ENCODE results near the gene NEURL3. TPM values are rescaled to one million over a fixed set of nuclear protein-coding genes. Genes with fewer than 3 reads are reported as not detected.

Gene NEURL3
- total and polyA plus RNA-seq, 2 of the 4 experiments (the other 2 are of a cell fraction) = not detected

DNA sequence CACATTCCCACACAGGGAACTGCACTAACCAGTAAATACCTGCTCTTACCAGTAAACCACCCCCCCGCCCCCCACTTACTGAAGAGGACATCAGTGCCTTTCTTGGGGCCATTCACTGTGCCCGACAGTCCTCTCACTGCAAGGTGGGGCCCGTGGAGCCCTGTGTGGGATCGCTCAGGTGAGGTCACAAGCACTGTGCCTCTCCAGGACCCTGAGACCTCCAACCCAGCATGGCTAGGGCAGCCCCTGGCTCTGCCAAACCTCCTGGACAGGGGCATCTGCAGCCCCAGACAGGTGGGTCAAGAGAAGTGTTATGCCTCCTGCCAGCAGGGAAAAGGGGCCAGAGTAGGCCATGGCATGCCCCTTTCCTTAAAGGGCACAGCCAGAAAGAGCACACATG is 6.7 kb upstream of the NEURL3 start:
- Histone ChIP-seq H3K9ac (ENCODE audit: low read depth, low read length) (no peak overlapping the region), H2AFZ (replicated peaks; ENCODE audit: low read length, poor library complexity) (no peak overlapping the region), H3K18ac (ENCODE audit: low read depth, low read length) (no peak overlapping the region), H3K27me3 (ENCODE audit: control insufficient read depth, insufficient read depth, low read length) (peaks cover 33% of the 10 kb centered on the region), H3K9me3 (ENCODE audit: control insufficient read depth, insufficient read depth, low read length) (no peaks in the 10 kb centered on the region; the same call in 1 of the 2 replicates), H3K36me3 (ENCODE audit: control insufficient read depth, insufficient read depth, low read length) (no peaks in the 10 kb centered on the region), H4K20me1 (ENCODE audit: insufficient read depth, low read length) (no peaks in the 10 kb centered on the region), H3K23ac (ENCODE audit: low read depth, low read length) (no peak overlapping the region), H3K4me3 (ENCODE audit: insufficient read depth, low read depth, low read length) (no peak overlapping the region), H2AK9ac (replicated peaks; ENCODE audit: low read depth, low read length, poor library complexity) (no peak overlapping the region), H4K8ac (ENCODE audit: low read depth in 2 of 2, low read length in 2 of 2) (no peak overlapping the region), H2BK15ac (ENCODE audit: low read depth, low read length) (no peak overlapping the region), H4K91ac (ENCODE audit: insufficient read depth, low read depth, low read length) (no peak overlapping the region), H2AK5ac (ENCODE audit: low read depth, low read length) (no peak overlapping the region), H3K27ac (ENCODE audit: insufficient read depth, low read length) (no peak overlapping the region), H2BK120ac (ENCODE audit: low read depth, low read length) (no peak overlapping the region), H3K79me1 (ENCODE audit: low read depth in 1 of 2, low read length in 2 of 2) (no peaks in the 10 kb centered on the region), H3K56ac (ENCODE audit: extremely low read depth, insufficient read depth, low read length) (no peak overlapping the region), H3K14ac (replicated peaks; ENCODE audit: low read depth, low read length) (no peak overlapping the region), H3K4me1 (ENCODE audit: control insufficient read depth, insufficient read depth, low read length) (peaks cover 4% of the 10 kb centered on the region; the same call in 1 of the 2 replicates), H3K9me1 (ENCODE audit: insufficient read depth, low read length) (no peaks in the 10 kb centered on the region), H3K4ac (ENCODE audit: low read depth, low read length) (no peak overlapping the region), H2BK5ac (ENCODE audit: low read depth, low read length, poor library complexity, severe bottlenecking) (no peak overlapping the region), H2BK20ac (ENCODE audit: low read depth, low read length) (no peak overlapping the region), H4K5ac (ENCODE audit: low read depth, low read length) (no peak overlapping the region), H3K4me2 (ENCODE audit: low read depth, low read length) (no peak overlapping the region)
- DNase-seq (no peak), ATAC-seq (ENCODE audit: low read depth) (no peak)
- ChIA-PET CTCF (interaction anchor here (1.3 kb wide), 1 partner anchor 17 kb away, joined by 3 read pairs; no protein-coding TSS in a partner anchor), POLR2A (ENCODE audit: unreplicated experiment) (no interaction called here)
- TF ChIP-seq RFX5 (IDR thresholded peaks at IDR 0.05; ENCODE audit: low read depth, low read length) (no peak), BHLHE40 (IDR thresholded peaks at IDR 0.05; ENCODE audit: low read depth, low read length) (no peak), RAD21 (IDR thresholded peaks at IDR 0.05; ENCODE audit: low read length) (no peak), FOS (IDR thresholded peaks at IDR 0.05; ENCODE audit: low read depth, low read length) (no peak), CHD1 (IDR thresholded peaks at IDR 0.05; ENCODE audit: low read depth, low read length) (no peak), MAZ (IDR thresholded peaks at IDR 0.05; ENCODE audit: borderline replicate concordance, low read depth, low read length) (no peak), NFE2L2 (IDR thresholded peaks at IDR 0.05; ENCODE audit: low read depth, low read length) (no peak), MAFK (IDR thresholded peaks at IDR 0.05; ENCODE audit: low read depth, low read length) (no peak), RCOR1 (IDR thresholded peaks at IDR 0.05; ENCODE audit: insufficient replicate concordance, low read length) (no peak), SMC3 (IDR thresholded peaks at IDR 0.05; ENCODE audit: low read depth, low read length) (no peak), POLR2A (IDR thresholded peaks at IDR 0.05; ENCODE audit: low read depth, low read length) (no peak), CEBPB (IDR thresholded peaks at IDR 0.05; ENCODE audit: low read depth, low read length) (no peak)
- TF ChIP-seq, protein P1, sequence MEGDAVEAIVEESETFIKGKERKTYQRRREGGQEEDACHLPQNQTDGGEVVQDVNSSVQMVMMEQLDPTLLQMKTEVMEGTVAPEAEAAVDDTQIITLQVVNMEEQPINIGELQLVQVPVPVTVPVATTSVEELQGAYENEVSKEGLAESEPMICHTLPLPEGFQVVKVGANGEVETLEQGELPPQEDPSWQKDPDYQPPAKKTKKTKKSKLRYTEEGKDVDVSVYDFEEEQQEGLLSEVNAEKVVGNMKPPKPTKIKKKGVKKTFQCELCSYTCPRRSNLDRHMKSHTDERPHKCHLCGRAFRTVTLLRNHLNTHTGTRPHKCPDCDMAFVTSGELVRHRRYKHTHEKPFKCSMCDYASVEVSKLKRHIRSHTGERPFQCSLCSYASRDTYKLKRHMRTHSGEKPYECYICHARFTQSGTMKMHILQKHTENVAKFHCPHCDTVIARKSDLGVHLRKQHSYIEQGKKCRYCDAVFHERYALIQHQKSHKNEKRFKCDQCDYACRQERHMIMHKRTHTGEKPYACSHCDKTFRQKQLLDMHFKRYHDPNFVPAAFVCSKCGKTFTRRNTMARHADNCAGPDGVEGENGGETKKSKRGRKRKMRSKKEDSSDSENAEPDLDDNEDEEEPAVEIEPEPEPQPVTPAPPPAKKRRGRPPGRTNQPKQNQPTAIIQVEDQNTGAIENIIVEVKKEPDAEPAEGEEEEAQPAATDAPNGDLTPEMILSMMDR (conservative IDR thresholded peaks at IDR 0.05; ENCODE audit: low read depth, low read length) = no peak
- TF ChIP-seq, protein P2, sequence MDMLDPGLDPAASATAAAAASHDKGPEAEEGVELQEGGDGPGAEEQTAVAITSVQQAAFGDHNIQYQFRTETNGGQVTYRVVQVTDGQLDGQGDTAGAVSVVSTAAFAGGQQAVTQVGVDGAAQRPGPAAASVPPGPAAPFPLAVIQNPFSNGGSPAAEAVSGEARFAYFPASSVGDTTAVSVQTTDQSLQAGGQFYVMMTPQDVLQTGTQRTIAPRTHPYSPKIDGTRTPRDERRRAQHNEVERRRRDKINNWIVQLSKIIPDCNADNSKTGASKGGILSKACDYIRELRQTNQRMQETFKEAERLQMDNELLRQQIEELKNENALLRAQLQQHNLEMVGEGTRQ (IDR thresholded peaks at IDR 0.05; ENCODE audit: low read depth, low read length) = no peak
- WGBS, 2 experiments (ENCODE audit: extremely low coverage in 2 of 2, insufficient read length in 1 of 2) = no CpG with 5 or more reads among the region's 4 CpGs
- no TSS peak for BruUV-seq (replicated peaks)
- in situ Hi-C loops (cut with MboI; ENCODE audit: low sequenced_read_pairs) = loop anchor here (10.0 to 25.0 kb wide), 2 partner anchors 207 to 500 kb away; partner anchors contain the start of gene SNRNP200
- dilution Hi-C loops (cut with HindIII; ENCODE audit: low sequenced_read_pairs, unreplicated experiment) = no loop called here
- intact Hi-C loops (cut with micrococcal nuclease) = no loop called here
